Esophagus muscularis mucosa (tissue), 3 donors: ENCODE measurements around the gene S100A4.

Experiments used
- POLR2AphosphoS5 ChIP-seq, 2 donors: sonication (generic); formaldehyde crosslinking; IDR thresholded peaks; one replicate each; pipeline ENCODE4 v1.6.1; 2017; ENCODE audit warnings: antibody characterized with exemption in 2 of 2
- TF ChIP-seq, protein P1 (sequence below), 3 experiments: fragments of 200-600 bp in 2 of 3; fragments of 450-650 bp in 1 of 3; sonication (generic) in 2 of 3; IDR thresholded peaks; one replicate each; pipeline ENCODE4 v1.5.1; 2017 to 2019; ENCODE audit warnings: antibody characterized with exemption in 3 of 3, mild to moderate bottlenecking in 2 of 3, moderate library complexity in 1 of 3

DNA sequence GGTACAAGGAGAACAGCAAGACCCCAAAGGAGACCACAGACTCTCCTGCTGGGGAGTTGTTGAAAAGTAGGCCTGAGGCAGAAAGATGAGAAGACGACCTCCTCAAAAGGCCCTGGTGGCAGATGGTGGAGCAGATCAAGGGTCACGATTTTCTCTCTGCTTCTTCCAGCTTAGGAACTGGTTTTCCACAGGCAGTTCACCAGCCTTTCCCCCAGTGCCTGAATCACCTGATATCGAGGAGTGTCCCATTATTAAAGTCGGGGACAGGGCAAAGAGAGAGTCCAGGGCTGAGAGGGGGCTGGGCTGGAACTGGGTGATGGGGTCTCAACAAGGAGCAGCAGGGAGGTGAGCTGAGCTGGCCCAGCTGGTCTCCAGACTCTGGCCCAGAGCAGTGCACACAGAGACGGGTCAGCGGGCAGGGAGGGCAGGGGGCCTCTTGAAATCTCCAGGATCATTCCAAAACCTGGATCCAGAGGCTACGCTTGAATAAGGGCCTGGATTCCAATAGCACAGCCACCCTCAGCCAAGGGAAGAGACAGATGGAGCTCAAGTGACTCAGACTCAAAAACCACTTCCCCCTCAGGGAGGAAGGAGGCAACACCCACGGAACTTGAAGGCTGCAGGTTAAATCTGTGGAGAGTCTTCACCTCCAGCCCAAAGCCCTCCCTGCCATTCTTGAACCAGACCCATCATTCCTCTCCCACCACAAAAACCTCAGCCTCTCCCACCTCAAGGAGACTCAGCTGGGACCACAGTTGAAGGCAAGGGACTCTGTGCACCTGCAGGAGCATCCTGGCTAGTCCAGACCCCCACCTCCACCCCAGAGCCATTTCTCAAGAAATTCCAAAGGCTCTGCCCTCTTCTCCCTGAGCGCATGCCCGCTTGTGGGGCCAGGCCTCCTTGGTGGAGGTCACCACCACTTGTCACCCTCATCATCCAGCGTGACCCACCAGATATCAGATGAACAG is 4.9 kb downstream of the S100A4 start, which contains the start of gene S100A5:
- TF ChIP-seq, protein P1, sequence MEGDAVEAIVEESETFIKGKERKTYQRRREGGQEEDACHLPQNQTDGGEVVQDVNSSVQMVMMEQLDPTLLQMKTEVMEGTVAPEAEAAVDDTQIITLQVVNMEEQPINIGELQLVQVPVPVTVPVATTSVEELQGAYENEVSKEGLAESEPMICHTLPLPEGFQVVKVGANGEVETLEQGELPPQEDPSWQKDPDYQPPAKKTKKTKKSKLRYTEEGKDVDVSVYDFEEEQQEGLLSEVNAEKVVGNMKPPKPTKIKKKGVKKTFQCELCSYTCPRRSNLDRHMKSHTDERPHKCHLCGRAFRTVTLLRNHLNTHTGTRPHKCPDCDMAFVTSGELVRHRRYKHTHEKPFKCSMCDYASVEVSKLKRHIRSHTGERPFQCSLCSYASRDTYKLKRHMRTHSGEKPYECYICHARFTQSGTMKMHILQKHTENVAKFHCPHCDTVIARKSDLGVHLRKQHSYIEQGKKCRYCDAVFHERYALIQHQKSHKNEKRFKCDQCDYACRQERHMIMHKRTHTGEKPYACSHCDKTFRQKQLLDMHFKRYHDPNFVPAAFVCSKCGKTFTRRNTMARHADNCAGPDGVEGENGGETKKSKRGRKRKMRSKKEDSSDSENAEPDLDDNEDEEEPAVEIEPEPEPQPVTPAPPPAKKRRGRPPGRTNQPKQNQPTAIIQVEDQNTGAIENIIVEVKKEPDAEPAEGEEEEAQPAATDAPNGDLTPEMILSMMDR (IDR thresholded peaks at IDR 0.05): no peak
- TF ChIP-seq POLR2AphosphoS5 (IDR thresholded peaks at IDR 0.05): no peak
